H1 (cell line): ENCODE data around the gene CHST9. TPM values are rescaled to one million over a fixed set of nuclear protein-coding genes. Genes with fewer than 3 reads are reported as not detected.

ENCODE experiments used
- CTCF ChIA-PET: fragments of 300-600 bp; sonication (Branson Sonifier 250); formaldehyde crosslinking; loops from one replicate; lab custom pipeline; 2021; ENCODE audit not compliant: partially characterized antibody; lab: Charles Lee
- POLR2A ChIA-PET: fragments of 300-600 bp; sonication (Branson Sonifier 250); formaldehyde crosslinking; loops from one replicate; lab custom pipeline; 2021; ENCODE audit warnings: inconsistent platforms; ENCODE audit not compliant: partially characterized antibody; lab: Charles Lee
- DNase-seq, 2 experiments: peaks; one replicate each; pipeline versions ENCODE4 v3.0.0 to v3.0.0-alpha.2; 2010 to 2022; ENCODE audit warnings: low spot score in 2 of 2, low read depth in 1 of 2, mixed read lengths in 1 of 2
- FAIRE-seq: peaks from 2 replicates; lab custom pipeline; 2011; peaks lifted over from hg19 to GRCh38; lab: Jason Lieb, UNC
- H2AFZ ChIP-seq: 2 replicates; pipeline ENCODE4 v1.8.1; 2012; ENCODE audit warnings: low read length, inconsistent platforms
- H2AK5ac ChIP-seq: 2 replicates; pipeline ENCODE4 v1.6.1; 2013; ENCODE audit warnings: low read depth, low read length
- H2BK120ac ChIP-seq: replicated peaks from 2 replicates; pipeline ENCODE3; 2013; ENCODE audit warnings: low read depth, low read length, inconsistent platforms
- H2BK12ac ChIP-seq: 2 replicates; pipeline ENCODE4 v1.6.1; 2013; ENCODE audit warnings: low read depth, low read length
- H2BK15ac ChIP-seq: 2 replicates; pipeline ENCODE4 v1.6.1; 2013; ENCODE audit warnings: low read length
- H2BK20ac ChIP-seq: 2 replicates; pipeline ENCODE4 v1.6.1; 2013; ENCODE audit warnings: low read length
- H2BK5ac ChIP-seq: 2 replicates; pipeline ENCODE4 v1.6.1; 2013; ENCODE audit warnings: low read depth, low read length
- H3K14ac ChIP-seq: 2 replicates; pipeline ENCODE4 v1.6.1; 2013; ENCODE audit warnings: inconsistent platforms; ENCODE audit not compliant: insufficient read length
- H3K18ac ChIP-seq: 2 replicates; pipeline ENCODE4 v1.6.1; 2013; ENCODE audit warnings: low read length; ENCODE audit errors: extremely low read depth
- H3K23ac ChIP-seq: 2 replicates; pipeline ENCODE4 v1.6.1; 2013; ENCODE audit warnings: inconsistent platforms; ENCODE audit not compliant: insufficient read length
- H3K23me2 ChIP-seq: 2 replicates; pipeline ENCODE4 v1.6.1; 2013; ENCODE audit warnings: low read depth, low read length
- H3K27ac ChIP-seq: 2 replicates; pipeline ENCODE4 v1.6.1; 2011; ENCODE audit warnings: low read depth, low read length, inconsistent platforms
- H3K27me3 ChIP-seq, 4 experiments: replicated peaks in 1 of 4; 1 replicate in 1 of 4; 2 replicates in 3 of 4; pipeline versions ENCODE4 v1.6.1 to v1.8.1; 2011 to 2013; ENCODE audit warnings: low read length in 3 of 4, mild to moderate bottlenecking in 3 of 4, inconsistent platforms in 2 of 4, mixed read lengths in 2 of 4, moderate library complexity in 1 of 4; ENCODE audit not compliant: control insufficient read depth in 3 of 4, insufficient read depth in 3 of 4; ENCODE audit errors: extremely low read depth in 1 of 4
- H3K36me3 ChIP-seq, 4 experiments: 2 replicates each; pipeline versions ENCODE4 v1.6.1 to v1.8.1; 2011 to 2013; ENCODE audit warnings: mild to moderate bottlenecking in 4 of 4, low read length in 3 of 4, moderate library complexity in 2 of 4, control low read depth in 1 of 4, inconsistent platforms in 1 of 4; ENCODE audit not compliant: insufficient read depth in 4 of 4, control insufficient read depth in 2 of 4
- H3K4ac ChIP-seq: replicated peaks from 2 replicates; pipeline ENCODE3; 2013; ENCODE audit warnings: low read length, low read depth, mixed read lengths, inconsistent platforms; ENCODE audit not compliant: insufficient read length
- H3K4me1 ChIP-seq, 4 experiments: replicated peaks in 1 of 4; 1 replicate in 1 of 4; 2 replicates in 3 of 4; pipeline versions ENCODE4 v1.6.1 to v1.8.1; 2011 to 2013; ENCODE audit warnings: low read length in 3 of 4, inconsistent platforms in 2 of 4, mixed read lengths in 1 of 4; ENCODE audit not compliant: insufficient read depth in 4 of 4, control insufficient read depth in 3 of 4
- H3K4me2 ChIP-seq, 2 experiments: 2 replicates each; pipeline versions ENCODE4 v1.6.1 to v1.8.1; 2011 to 2013; ENCODE audit warnings: low read depth in 2 of 2, low read length in 2 of 2, control low read depth in 1 of 2, inconsistent platforms in 1 of 2, mild to moderate bottlenecking in 1 of 2; ENCODE audit not compliant: insufficient read depth in 1 of 2
- H3K4me3 ChIP-seq, 4 experiments: fragments of 200-600, 300-600 bp in 1 of 4; sonication (generic), shearing (Covaris generic), sonication (Bioruptor Twin) in 1 of 4; 2 replicates each; pipeline versions ENCODE4 v1.5.1 to v1.8.1; 2011 to 2016; ENCODE audit warnings: low read length in 4 of 4, low read depth in 3 of 4, control low read depth in 2 of 4, inconsistent platforms in 2 of 4, mild to moderate bottlenecking in 2 of 4, mixed read lengths in 1 of 4, moderate library complexity in 1 of 4; ENCODE audit not compliant: insufficient read depth in 2 of 4; ENCODE audit errors: extremely low read depth in 1 of 4
- H3K56ac ChIP-seq: replicated peaks from 2 replicates; pipeline ENCODE3; 2013; ENCODE audit warnings: low read depth, mild to moderate bottlenecking, mixed read lengths, low read length, inconsistent platforms; ENCODE audit not compliant: insufficient read length
- H3K79me1 ChIP-seq: 2 replicates; pipeline ENCODE4 v1.6.1; 2013; ENCODE audit warnings: low read depth, low read length, control low read depth
- H3K79me2 ChIP-seq, 2 experiments: 2 replicates each; pipeline versions ENCODE4 v1.6.1 to v1.8.1; 2012 to 2013; ENCODE audit warnings: low read length in 2 of 2, mild to moderate bottlenecking in 2 of 2, inconsistent platforms in 1 of 2; ENCODE audit not compliant: insufficient read depth in 2 of 2, control insufficient read depth in 1 of 2
- H3K9ac ChIP-seq, 4 experiments: replicated peaks in 1 of 4; 1 replicate in 1 of 4; 2 replicates in 3 of 4; pipeline versions ENCODE4 v1.6.1 to v1.8.1; 2011 to 2013; ENCODE audit warnings: low read depth in 3 of 4, low read length in 3 of 4, control low read depth in 2 of 4, mild to moderate bottlenecking in 2 of 4, moderate library complexity in 2 of 4, inconsistent platforms in 1 of 4; ENCODE audit errors: extremely low read depth in 1 of 4
- H3K9me3 ChIP-seq, 2 experiments: 2 replicates each; pipeline versions ENCODE4 v1.6.1 to v1.8.1; 2012 to 2013; ENCODE audit warnings: mild to moderate bottlenecking in 2 of 2, moderate library complexity in 2 of 2, control low read depth in 1 of 2, inconsistent platforms in 1 of 2, low read depth in 1 of 2, low read length in 1 of 2, mixed read lengths in 1 of 2; ENCODE audit not compliant: insufficient read depth in 2 of 2
- H4K20me1 ChIP-seq, 2 experiments: replicated peaks in 1 of 2; 2 replicates each; pipeline versions ENCODE3 to v1.8.1; 2011 to 2013; ENCODE audit warnings: inconsistent platforms in 2 of 2, low read length in 2 of 2, mild to moderate bottlenecking in 1 of 2; ENCODE audit not compliant: insufficient read depth in 2 of 2, control insufficient read depth in 1 of 2
- H4K5ac ChIP-seq: 2 replicates; pipeline ENCODE4 v1.6.1; 2013; ENCODE audit warnings: low read length, low read depth, mixed read lengths, inconsistent platforms; ENCODE audit not compliant: insufficient read length
- H4K8ac ChIP-seq: 2 replicates; pipeline ENCODE4 v1.8.0; 2013; ENCODE audit warnings: mild to moderate bottlenecking, moderate library complexity, low read length, inconsistent platforms; ENCODE audit not compliant: insufficient read depth; ENCODE audit errors: extremely low read depth
- H4K91ac ChIP-seq: replicated peaks from 2 replicates; pipeline ENCODE3; 2013; ENCODE audit warnings: low read length, mixed read lengths, inconsistent platforms; ENCODE audit not compliant: insufficient read length
- YY1 ChIP-seq: IDR thresholded peaks from 2 replicates; pipeline ENCODE4 v1.6.1; 2011; ENCODE audit warnings: low read depth, mild to moderate bottlenecking, low read length
- polyA plus RNA-seq, 7 experiments: library from polyadenylated mRNA; depleted of rRNA in 3 of 7; stranded (reverse) in 5 of 7; unstranded in 2 of 7; fragments of >200 nt in 5 of 7; fragments of 200-250 nt in 2 of 7; gene quantifications; 1 replicate in 5 of 7; 2 replicates in 1 of 7; 4 replicates in 1 of 7; pipeline versions ENCODE4 v1.2.1 to v1.2.3, GENCODE V29; 2011 to 2013; ENCODE audit warnings: missing spikeins in 2 of 7, mixed read lengths in 2 of 7
- total RNA-seq: library from RNA; stranded (reverse); fragmentation: NEBNext Ultra II Directional; extraction: Animal tissue kit (Norgen Biotek cat#: 25700); gene quantifications from 2 replicates; pipeline ENCODE4 v1.2.1, GENCODE V29; 2021

The CHST9 gene
- total and polyA plus RNA-seq, 2 of the 8 experiments (the other 6 are each of a cell fraction or from before 2014, with no cell fraction given): 3.2 to 24.3 TPM

DNA sequence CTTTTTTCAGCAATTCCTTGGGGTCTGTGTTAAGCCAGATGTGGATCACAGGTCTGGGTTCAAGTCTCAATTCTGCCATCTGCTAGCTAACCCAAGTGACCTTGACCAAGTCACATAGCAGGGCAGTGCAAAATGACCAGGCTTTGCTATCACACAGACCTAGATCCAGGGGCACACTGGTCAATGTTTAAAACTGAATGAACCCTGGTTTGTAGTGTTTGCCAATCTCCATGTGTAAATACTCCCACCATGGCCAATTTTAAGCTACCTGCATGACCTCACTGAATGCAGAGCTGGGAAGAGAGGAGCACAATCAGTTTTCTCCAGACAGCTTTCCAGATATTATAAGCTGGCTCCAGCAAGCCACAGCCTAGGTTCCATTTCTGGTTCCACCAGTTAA, 142.9 kb downstream of the CHST9 start:
- Histone ChIP-seq H2BK12ac (no peak overlapping the region), H3K4me1 (no peaks in the 10 kb centered on the region), H4K91ac (no peak overlapping the region), H3K9me3 (no peaks in the 10 kb centered on the region), H2AK5ac (no peak overlapping the region), H2AFZ (no peak overlapping the region), H3K79me2 (no peaks in the 10 kb centered on the region), H3K79me1 (no peaks in the 10 kb centered on the region), H2BK120ac (no peak overlapping the region), H3K56ac (no peak overlapping the region), H2BK15ac (no peak overlapping the region), H3K36me3 (no peaks in the 10 kb centered on the region), H3K4ac (no peak overlapping the region), H4K5ac (no peak overlapping the region), H2BK5ac (no peak overlapping the region), H4K8ac (no peak overlapping the region), H3K9ac (no peak overlapping the region; a peak in 1 of 7 replicates), H3K27ac (no peak overlapping the region), H3K23ac (no peak overlapping the region), H4K20me1 (no peaks in the 10 kb centered on the region), H3K4me2 (no peak overlapping the region), H3K4me3 (no peak overlapping the region), H3K27me3 (peaks cover 0 to 1% (median 0%) of the 10 kb centered on the region in 4 experiments; a peak in 1 of 7 replicates), H2BK20ac (no peak overlapping the region), H3K18ac (no peak overlapping the region), H3K23me2 (no peaks in the 10 kb centered on the region), H3K14ac (no peak overlapping the region)
- no peak for TF ChIP-seq YY1
- DNase-seq: no peak
- CTCF ChIA-PET: interaction anchor here (1.2 kb wide), 1 partner anchor 24 kb away, joined by 5 read pairs; no protein-coding TSS in a partner anchor
- POLR2A ChIA-PET: no interaction called here
- no peak for FAIRE-seq
